Activated T-cell treated with anti-CD3 and anti-CD28 coated beads for 48 hours (primary cell): ENCODE measurements around the gene PCSK4.
A peak's percentile ranks its signal among the peaks of the same experiment; 100 is the strongest.
"Not testable (repeated sequence)": the region's sequence is repeated elsewhere in the genome, so short reads cannot be mapped to it uniquely, and the experiment has no call there.

Experiments used
- DNase-seq: peaks from one replicate; pipeline ENCODE4 v3.0.0-alpha.2; 2020; ENCODE audit warnings: low read depth

The PCSK4 gene

DNA sequence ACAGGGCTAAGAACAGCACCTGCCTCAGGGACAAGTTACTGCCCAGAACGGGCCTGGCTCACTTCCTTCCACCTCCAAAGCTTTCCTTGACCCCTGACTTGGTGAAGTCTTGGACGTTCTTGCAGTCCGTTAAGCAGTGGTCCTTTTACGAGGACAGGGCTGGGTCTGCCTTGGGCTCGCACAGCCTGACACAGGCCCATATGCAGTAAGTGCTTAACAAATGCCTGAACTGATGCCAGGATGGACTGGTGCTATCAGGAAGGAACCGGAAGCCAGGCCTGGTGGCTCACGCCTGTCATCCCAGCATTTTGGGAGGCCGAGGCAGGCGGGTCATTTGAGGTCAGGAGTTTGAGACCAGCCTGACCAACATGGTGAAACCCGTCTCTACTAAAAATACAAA, 31.9 kb upstream of the PCSK4 start:
- no peak for DNase-seq

DNA sequence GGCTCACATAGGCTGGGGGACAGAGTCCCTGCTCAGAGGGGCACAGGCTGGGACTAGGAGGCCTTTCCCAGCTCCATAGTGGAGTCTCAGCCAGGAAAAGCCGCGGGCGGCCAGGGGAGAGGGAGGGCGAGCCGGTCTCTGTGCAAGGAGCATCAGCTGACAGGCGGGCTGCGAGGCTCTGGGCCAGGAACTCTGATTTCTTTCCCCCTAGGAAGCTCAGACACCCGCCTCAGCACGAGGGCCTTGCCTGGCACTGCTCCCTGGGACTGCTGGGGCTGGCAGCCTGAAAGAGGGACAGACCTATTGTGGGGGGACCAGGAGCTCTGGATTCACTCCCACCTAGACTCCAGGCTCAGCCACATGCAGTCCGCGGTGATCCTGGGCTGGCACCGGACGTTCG, 31.5 kb upstream of the PCSK4 start:
- DNase-seq = no peak

DNA sequence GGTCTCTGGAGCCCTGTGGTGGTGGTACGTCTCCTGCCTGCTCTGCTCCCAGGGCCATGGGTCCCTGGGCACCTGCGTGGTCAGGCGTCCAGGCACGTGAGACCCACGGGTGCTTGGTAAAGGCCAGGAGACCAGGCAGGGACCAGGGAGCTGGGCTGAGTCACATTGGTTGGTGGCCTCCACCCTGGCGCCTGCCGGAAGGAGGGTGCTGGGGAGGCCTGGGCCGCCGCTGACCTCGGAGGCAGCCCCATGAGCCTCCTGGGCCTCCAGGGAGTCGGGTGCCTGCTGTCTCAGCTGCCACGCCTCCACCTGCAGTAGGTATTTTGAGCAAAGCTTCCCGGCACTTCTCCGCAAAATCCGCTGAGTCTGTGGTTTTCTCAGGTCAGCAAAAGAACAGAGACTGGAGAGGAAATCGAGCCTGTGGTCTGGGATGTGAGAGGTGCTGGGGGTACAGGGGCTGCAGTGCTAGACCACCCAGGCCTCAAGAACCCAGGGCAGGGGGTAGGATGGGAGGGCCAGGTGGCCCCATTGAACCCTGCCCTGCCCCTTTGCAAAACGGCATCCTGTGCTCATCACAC, 30.1 kb upstream of the PCSK4 start:
- DNase-seq = no peak

DNA sequence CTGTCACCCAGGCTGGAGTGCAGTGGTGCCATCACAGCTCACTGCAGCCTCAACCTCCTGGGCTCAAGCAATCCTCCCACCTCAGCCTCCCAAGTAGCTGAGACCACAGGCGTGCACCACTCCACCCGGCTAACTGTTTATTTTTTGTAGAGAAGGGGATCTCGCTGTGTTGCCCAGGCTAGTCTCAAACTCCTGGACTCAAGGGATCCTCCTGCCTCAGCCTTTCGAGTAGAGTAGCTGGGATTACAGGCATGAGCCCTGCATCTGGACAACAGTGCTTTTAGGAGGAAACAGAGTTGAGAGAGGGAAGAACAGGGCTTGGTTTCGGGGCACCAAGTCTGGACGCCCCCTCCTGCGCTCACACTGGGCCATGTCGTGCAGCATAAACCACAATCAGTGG, 29.7 kb upstream of the PCSK4 start:
- DNase-seq = not testable (repeated sequence)

DNA sequence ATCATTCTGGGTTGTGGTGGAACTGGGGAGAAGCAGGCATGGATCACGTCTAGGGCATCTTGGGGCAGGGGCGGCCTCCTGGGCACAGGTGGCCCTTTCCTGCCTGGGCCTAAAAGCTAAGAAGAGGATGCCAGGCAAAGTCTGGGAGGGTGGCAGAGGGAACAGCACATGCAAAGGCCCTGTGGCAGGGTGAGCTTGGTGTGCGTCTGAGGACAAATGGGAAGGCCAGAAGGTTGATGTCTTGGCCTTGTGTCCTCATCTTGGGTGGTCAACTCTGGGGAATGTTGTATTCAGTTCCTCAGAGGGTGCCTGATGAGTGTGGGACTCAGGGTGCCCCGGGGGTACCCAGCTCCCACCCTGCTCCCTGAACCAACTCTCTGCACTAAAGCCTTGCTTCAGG, 28.3 kb upstream of the PCSK4 start:
- no peak for DNase-seq

DNA sequence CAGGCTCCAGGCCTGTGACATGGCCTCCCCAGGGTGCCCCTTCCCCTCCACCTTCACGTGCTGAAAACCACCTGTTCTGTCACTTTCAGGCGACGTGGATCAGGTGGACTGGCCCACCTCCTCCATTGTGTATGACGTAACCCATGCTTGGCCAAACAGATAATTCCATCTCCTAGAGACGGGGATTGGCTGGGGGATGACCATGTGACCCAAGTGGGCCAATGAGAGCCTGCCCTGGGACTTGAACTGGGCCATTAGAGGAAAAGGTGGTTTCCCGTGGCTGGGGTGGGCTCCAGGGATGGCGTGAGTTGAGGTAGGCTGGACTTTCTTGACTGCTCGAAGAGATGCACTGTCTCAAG, 26.2 kb upstream of the PCSK4 start:
- DNase-seq = no peak

DNA sequence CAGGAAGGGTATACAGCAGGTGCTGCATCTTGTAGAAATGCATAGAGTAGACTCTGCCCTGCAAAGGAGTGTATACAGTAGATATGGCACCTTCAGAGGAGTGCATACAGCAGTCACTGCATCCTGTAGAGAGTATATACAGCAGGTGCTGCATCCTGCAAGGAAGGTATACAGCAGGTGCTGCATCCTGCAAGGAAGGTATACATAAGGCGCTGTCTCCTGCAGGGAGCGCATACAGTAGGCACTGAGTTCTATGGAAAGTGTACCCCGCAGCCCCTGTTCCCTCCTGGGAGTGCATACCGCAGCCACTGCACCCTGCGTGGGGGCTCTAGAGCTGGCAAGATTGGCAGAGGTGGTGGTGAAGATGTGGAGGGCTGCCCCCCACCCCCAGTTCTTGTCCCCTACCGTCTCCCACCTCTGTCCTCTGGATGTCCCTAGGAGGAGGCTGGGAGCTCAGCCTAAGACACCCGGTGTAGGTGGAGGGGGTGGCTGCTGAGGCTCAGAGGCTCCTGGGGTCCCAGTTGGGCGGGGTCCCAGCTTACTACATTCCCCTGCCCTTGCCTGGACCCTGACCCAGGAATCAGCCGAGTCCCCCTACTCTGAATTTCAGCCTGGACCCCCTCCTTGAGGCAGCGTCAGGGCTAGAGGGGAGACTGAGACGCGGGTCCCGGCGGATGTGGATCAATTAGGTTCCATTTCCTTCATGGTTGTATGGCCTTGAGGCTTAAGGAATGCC, 25.0 kb upstream of the PCSK4 start:
- DNase-seq = no peak

DNA sequence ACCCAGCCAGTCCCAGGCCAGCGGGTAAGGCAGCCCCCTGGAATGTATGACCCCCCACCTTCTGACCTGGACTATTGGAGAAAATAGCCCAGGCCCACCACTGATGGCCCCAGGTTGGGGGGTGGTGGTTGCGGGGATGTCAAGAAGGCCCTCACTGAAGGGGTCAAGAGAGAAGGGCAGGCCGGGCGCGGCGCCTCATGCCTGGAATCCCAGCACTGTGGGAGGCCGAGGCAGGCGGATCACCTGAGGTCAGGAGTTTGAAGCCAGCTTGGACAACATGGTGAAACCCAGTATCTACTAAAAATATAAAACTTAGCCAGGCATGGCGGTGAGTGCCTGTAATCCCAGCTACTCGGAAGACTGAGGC, 24.1 kb upstream of the PCSK4 start:
- DNase-seq = no peak

DNA sequence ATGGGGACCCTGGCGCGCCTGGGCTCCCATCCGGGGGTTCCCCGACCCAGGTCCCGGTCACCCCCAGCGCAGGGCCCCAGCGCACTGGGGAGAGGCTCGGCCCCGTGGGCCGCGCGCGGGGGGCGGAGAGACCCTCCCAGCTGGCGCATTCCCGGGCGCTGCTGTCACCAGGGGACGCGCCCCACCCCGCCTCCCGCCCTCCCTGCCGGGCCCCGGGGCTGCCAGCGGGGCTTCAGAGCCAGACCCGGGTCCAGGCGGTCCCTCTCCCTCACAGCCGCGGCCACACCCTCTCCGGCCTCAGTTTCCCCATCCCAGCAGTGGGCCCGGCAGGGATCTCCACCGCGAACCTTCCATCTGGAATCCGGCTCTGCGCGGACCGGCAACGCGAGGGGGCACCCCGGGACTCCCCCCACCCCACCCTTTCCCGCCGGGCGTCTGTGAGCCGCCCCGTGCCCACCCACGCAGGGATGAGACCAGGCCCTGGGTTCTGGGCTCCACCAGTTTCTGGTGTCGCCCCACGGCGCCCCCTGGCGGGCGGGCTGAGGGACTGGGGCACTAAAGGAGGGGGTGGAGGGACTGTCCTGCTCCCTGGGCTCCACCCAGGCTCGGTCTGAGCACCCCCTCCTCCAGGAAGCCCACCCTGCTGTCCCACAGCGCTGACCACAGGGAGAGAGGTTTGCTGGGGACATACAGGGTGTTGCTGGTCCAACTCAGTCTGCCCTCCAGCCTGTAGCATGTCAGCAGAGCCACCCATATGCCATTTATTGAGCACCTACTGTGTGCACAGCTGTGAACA, 23.5 kb upstream of the PCSK4 start:
- peak; percentile 71 for DNase-seq

DNA sequence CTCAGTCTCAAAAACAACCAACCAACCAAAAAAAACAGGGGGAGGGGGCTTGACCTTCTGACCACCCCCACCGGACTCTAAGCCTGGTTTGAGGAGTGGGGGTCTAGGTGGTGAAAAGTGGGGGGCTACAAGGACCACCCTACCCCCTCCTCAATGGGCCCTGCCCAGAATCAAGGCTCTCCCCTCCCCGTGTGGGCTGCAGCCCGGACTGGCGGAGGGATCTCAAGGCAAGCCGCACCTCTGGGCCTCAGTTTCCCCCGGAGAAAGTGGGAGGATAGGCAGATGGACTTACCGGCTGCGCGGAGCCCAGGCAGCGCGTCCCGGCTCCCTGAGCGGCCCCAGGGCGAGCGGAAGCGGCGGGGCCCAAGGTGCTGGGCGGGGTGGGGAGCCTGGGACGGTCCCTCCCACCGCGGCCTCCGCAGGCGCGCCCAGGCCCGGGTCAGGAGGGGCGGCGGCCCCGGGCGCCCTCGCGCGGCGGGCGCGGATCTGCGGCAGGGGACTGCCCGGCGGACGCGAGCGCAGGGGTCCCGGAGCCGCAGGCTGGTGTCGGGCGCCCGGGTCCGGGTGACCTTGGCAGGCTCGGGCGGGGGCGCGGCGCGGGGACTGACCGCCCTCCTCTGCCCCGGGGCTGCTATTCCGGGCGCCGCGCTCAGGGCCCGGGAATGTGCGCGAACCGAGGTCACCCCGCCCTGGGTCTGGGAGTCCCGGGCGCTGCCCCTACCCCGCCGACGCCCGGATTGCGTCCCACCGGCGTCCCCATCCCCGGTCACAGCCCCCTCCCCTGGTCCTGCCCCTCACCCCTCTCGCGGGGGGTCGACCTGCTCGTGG, 22.7 kb upstream of the PCSK4 start, which contains the start of gene ADAMTSL5:
ADAMTSL5 (minus strand) TSS at position 349 of the 828 bp plus-strand sequence. CDS start 2,076 bp downstream, outside the sequence.
- DNase-seq = peak; percentile 80

DNA sequence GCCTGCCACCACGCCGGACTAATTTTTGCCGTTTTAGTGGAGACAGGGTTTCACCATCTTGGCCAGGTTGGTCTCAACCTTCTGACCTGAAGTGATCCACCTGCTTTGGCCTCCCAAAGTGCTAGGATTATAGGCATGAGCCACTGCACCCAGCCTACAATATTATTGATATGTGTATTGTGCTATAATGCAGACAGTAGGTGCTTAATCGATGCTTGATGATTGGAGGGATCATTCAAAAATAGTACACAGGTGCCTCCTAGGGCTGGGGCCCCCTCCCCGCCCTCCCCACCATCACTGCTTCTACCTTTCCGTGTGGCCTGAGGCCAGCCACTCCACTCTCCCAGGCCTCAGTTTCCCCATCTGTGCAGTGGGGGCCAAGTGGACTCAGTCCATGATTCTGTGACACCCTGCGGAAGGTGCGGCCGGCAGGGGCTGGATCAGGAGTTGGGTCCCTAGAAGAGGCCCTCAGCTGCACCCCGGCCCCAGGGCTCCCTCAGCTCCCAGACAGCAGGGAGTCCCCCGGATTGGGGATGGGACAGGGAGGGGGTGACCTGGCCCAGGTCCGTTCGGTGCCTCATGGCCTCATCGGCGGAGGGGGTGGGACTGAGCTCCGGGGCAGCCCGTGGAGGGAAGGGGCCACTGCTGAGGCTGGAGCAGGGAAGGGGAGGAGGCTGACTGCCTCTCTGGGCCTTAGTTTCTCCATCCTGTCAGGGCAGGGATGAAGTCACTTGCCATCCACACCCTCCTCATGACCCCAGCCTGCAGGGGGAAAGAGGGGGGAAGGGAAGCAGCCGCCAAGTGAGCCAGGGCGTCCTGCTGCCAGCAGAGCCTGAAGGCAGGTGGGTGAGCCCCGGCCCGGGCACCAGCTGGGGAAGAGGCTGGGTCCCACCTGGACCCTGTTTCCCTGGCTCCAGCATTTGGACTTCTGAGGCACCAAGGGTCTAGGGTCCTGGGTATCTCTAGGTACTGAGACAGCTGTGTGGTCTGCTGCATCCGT, 21.5 kb upstream of the PCSK4 start:
- DNase-seq = no peak

DNA sequence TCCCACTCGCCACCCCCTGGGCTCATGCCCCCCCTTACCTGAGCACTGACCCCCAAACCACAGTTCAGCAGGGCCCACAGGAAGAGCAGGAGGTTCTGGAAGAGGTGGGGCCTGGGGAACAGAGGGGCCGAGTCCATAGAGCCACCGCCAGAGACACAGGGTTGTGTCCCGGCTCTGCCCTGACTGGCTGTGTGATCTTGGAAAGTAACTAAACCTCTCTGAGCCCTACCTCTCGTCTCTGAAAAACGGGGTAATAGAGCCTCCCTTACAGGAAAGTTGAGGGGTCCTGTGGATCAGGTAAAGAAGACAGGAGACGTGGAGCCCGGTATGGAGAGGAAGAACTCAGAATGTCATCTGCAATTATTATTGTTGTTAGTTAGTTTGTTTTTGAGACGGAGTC, 20.7 kb upstream of the PCSK4 start:
- no peak for DNase-seq

DNA sequence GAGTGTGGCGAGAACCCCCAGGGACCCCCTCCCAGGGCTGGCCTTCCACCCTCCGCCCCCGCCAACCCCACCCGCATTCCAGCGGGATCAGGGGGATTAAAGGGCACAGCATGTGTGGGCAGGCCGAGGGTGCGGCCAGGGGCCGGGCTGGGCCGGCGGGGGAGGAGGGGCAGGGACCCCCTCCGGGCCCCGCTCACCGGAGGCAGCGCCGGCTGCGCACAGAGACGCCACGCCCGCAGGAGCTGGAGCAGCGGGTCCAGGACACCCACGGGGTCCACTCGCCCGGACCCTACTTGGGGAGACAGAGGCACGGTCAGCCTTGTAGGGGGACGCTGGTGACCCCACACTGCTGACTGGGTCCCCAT, 20.3 kb upstream of the PCSK4 start:
- no peak for DNase-seq

DNA sequence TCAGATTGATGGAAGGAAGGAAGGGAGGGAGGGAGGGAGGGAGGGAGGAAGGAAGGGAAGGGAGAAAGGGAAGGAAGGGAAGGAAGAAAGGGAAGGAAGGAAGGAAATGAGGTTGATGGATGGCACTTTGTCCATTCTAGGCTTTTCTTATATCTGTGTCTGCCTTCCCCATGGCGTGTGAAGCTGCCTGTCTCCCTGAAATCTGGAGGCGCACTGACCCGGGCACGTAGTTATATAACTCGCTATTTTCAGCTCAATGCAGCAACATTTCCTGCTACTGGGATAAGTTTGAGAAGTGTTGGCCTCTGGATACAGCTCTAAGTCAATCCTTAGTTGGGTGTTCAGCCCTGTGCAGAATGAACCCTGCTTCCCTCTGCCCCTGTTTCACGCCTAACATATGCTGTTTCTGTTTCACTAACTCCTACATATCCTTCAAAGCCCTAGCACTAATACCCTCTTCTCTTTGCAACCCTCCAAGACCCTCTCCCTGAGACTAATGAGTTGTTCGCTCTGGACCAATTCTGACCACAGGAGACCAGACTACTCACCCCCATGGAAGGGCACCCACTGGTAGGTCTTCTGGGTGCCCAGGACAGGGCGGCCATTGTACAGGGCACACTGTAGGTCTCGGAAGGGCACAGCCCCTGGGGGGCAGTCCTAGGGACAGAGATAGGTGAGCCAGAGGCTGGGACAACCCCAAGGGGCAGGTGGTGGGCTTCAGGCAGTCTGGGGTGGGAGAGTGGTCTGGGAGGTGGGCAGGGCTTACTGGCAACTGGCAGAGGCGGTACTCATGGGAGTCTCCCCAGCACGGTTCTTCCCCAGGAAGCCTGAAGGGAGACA, 19.7 kb upstream of the PCSK4 start:
- no peak for DNase-seq

DNA sequence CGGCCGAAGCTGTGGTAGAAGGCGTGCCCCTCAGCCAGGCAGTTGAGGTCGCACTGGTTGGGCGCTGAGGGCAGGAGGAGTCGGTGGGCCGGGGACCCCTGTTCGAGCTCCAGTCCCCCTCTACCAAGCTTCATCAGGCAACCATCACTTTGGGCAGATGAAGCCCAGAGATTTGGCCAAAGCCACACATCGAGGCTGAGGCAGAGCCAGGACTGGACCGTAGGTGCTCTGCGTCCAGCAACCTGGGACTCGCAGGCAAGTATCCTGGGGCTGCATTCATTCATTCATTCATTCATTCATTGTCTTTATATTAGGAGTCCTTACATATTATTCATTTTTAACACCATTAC, 18.3 kb upstream of the PCSK4 start:
- DNase-seq = no peak

DNA sequence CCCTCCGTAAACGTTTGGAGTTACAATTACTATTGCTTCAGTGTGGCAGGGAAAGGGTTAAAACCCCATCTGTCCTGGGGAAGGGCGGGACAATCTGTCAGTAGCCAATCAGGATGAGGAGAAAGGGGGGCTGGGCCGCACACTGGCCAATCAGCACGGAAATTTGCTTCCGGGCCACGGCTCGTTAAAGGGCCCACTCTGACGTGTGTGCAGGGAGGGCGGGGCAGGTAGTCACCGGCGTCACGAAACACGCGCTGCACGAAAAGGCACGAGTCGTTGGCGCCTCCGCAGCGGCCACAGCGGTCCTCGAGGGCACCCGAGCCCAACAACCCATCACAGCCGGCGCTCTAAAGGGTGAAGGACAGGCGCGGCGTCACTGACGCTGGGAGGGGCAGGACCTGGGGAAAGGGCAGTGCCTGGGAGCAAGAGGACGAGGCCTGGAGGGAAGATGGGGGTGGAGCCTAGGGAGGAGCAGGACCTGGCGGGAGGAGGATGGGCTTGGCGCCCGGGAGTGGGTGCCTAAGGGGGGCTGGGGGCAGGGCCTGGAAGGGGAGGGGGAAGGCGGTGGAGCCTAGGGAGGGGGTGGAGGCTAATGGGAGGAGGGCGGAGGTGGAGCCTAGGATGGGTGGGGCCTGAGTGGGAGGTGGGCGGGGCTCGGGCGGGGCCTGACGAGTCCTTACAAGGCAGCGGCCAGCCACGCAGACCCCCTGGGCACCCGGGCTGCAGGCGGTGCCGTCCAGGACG, 17.8 kb upstream of the PCSK4 start:
- DNase-seq = peak; percentile 88

DNA sequence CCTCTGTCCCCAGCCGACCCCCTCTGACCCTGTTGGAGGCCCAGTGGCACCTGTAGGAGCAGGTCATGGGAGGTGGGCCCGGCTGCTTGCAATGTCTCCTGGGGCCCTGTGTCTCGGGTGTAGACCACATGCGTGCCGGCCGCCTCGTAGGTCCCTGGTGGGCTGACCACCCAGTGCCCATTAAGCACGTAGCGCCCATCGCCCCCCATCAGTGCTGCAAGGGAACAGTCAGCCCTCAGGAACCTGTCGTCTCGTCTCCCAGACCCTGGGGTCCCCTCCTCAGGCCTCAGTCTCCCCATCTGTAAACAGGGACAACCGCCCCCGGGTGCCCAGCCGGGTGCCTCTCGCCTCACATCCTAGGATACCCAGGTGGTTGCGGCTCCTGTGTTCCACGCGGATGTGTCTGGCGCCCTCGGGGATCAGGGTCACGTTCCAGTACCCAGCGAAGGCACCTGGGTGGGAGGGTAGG, 17.1 kb upstream of the PCSK4 start:
- no peak for DNase-seq

DNA sequence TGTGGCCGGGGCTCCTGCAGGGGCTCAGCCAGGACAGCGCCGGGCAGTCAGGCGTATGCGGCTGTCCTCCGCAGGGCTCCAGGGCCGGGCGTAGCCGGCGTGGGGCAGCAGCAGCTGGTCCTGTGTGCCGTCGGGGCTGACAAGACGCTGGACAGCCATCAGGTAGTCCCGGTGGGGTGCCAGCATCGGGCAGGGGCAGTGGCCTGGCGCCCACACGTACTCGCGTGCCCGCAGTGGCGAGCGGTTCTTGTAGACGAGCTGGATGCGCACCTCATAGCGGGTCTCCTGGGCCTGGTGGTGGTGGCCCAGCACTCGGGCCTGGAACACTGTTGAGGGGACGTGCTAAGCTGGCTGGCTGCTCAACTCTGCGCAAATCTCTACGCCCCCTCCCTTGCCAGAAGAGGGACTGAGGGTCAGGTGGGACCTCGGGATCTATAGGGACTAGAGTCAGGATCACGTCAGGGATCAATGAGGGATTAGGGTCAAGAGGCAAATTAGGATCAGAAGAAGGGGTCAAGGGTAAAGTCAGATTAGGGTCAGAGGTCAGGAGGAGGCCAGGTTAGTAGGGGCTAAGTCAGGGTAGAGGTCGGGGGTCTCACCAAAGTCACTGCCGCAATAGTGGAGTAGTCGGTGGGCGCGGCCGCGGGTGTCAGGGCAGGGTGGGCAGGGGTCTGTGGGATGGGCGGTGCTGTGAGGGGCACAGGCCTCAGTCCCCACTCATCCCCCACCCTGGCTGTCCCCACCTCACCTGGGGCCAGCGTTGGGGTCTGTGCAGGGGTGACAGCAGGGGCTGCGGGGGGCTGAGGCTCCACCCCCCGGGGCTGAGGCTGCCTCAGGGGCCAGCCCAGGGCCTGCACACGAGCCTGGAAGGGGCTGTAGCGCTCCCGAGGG, 16.1 kb upstream of the PCSK4 start:
- no peak for DNase-seq

DNA sequence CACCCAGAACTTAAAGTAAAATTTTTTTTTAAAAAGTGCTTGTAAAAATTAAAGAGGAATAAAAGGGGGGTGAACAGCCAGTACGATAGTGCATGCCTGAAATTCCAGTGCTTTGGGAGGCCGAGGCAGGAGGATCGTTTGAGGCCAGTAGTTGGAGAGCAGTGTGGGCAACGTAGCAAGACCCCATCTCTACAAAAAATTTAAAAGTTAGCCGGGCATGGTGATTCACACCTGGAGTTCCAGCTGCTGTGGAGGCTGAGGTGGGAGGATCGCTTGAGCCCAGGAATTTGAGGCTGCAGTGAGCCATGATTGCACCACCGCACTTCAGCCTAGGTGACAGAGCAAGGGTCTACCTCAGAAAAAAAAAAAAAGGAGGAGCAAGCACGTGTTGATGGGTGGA, 14.9 kb upstream of the PCSK4 start:
- no peak for DNase-seq
